GM12875 (cell line): ENCODE measurements around the gene GPR132.

Source experiments
- H3K4me3 ChIP-seq: one replicate; pipeline ENCODE4 v1.5.1; 2011; ENCODE audit warnings: low read depth, low read length, control low read depth
- TF ChIP-seq, protein P1 (sequence below): IDR thresholded peaks from 2 replicates; pipeline ENCODE4 v1.5.1; 2011; ENCODE audit warnings: low read depth, mild to moderate bottlenecking, control low read depth, inconsistent platforms, low read length, moderate library complexity, borderline replicate concordance; ENCODE audit not compliant: insufficient read depth

Gene GPR132

DNA sequence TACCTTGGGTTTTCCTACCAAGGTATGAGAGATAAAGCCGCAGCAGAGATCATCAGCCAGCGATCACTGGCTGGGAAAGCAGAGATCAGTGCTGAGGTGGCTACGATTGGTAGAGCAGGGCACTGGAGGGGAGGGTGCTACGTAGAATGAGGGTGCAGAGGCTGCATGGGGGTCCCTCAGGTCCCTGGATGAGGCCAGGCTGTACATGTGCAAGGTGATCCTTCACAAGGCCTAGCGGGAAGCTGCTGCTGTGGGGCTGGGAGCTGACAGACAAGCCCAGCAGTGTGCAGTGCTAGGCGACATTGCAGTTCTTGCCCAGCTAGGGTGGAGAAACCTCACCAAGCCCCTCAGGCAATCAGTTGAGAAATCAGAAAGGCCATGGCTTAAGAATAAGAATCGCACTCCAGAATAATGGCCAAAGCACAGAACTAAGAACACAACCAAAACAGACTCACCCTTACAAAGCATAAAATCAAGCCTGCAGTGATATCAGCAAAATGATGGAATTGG, 37.2 kb upstream of the GPR132 start:
- TF ChIP-seq, protein P1, sequence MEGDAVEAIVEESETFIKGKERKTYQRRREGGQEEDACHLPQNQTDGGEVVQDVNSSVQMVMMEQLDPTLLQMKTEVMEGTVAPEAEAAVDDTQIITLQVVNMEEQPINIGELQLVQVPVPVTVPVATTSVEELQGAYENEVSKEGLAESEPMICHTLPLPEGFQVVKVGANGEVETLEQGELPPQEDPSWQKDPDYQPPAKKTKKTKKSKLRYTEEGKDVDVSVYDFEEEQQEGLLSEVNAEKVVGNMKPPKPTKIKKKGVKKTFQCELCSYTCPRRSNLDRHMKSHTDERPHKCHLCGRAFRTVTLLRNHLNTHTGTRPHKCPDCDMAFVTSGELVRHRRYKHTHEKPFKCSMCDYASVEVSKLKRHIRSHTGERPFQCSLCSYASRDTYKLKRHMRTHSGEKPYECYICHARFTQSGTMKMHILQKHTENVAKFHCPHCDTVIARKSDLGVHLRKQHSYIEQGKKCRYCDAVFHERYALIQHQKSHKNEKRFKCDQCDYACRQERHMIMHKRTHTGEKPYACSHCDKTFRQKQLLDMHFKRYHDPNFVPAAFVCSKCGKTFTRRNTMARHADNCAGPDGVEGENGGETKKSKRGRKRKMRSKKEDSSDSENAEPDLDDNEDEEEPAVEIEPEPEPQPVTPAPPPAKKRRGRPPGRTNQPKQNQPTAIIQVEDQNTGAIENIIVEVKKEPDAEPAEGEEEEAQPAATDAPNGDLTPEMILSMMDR = no peak
- H3K4me3 ChIP-seq = no peak overlapping the region

DNA sequence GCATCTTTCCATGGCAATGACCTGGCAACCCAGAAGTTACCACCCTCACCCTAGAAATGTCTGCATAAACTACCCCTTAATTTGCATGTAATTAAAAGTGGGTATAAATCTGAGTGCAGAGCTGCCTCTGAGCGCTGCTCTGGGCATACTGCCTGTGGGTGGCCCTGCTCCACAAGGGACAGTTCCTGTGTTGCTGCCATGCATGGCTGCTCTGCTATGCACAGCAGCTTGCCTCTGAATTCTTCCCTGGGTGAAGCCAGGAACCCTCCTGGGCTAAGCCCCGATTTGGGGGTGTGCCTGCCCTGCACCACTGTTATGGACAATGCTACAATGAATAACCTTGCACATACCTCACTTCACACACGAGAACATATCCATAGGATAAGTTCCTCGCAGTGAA, 35.7 kb upstream of the GPR132 start:
- TF ChIP-seq, protein P1 = no peak
- H3K4me3 ChIP-seq = no peak overlapping the region

DNA sequence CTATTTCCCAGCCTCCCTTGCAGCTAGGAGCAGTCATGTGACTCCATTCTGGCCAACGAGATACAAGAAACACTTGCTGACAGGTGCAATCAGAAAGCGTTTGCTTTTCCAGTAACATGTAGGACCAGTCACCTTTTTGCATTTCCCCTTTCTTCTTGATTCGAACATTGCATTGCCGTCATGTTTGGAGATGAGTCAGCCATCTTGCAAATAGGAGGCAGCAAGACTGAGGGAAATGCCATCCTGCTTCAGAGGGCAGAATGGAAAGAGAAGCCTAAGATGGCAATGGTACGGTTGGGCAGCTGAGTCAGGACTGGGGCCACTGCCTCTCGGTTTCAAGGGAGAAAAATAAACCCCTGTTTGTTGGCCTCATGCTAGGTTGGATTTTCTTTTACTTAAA, 34.5 kb upstream of the GPR132 start:
- no peak overlapping the region for H3K4me3 ChIP-seq
- TF ChIP-seq, protein P1 = no peak

DNA sequence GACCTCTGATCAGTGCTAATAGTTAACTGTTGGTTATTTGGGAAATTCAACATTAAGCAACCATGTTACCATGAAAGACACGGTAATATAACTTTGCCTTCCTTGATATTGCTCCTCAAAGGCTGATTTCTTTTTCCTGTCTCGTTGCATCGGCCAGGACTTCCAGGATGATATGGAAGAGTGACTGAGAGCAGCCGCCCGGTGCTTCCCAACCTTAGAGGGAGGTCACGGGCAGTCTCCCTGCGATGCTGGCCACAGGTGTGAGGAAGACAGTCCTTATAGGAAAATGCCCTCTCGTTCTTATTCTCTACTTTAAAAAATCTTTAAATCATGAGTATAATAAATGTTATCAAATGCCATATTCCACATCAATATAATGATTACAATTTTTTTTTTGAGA, 33.1 kb upstream of the GPR132 start:
- TF ChIP-seq, protein P1 = no peak
- no peak overlapping the region for H3K4me3 ChIP-seq

DNA sequence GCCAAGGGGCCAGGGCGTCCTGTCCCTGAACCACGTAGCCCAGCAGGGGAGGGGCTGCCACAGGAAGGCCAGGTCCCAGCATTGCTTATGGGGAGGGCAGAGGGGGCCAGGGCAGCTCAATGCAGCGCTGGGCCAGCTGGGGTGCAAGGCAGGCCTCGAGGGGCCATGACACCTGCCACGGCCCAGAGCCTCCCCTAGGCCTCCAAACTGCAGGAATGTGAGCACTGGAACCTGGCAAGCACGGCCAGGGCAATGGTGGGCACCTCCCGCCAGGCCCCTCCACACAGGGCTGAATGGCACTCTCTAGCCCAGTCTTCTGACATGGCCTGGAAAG, 32.5 kb upstream of the GPR132 start:
- TF ChIP-seq, protein P1 = no peak
- H3K4me3 ChIP-seq = no peak overlapping the region

DNA sequence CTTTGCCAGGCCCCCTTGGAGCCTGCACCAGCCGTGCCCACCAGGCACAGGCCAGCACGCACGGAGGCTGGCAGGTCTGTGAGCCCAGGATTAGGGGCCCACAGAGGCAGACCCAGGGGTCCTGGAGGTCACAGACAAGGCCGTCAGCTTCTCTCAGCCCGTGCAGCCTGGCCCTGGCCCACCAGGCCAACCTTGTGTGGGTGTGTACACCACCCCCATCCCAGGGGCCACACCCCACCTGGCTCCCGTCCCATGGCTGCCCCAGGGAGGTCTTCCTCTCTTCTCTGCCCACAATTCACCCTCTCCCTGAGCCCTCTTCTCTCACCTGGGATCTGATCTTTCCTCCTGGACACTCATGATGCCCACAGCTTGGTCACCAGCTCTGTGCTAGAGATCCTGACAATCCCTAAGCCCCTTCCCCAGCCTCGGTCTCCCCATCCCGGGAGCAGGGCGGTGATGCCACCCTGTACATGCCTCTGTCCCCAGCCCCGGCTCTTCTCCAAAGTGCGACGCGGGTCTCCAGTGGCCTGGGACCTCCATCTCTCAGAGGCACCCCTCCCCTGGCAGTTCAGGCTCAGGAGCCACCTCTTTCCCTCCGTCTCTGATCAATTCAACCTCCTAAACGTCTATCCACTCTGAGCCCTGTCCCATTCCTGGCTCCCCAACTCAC, 31.1 kb upstream of the GPR132 start:
- H3K4me3 ChIP-seq = no peak overlapping the region
- TF ChIP-seq, protein P1 = no peak

DNA sequence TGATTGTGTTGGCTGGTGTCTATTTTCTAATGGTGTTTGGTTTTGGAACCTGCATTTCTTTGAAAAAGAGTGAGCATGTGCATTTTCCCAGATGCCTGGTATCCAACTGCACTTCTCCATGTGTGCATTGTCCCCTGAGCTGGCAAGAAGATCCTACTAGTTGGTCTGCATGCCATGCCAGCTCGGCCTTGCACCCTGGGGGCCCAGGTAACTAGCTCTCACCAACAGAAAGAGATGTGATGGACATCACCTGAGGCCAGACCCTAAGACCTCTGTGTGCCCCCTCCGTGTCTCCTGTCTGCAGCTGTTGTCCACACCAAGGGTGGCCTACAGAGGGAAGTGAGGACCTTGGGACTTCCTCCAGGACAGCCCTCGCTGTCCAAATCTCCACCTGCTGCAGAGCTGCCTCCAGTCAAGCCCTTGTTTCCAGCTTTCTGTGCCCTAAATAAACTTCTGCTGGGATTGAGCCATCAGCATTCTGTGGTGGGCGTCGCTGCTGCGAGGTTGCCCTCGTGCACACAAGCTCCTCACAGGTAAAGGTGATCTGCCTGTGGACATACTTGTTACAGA, 30.1 kb upstream of the GPR132 start:
- TF ChIP-seq, protein P1 = no peak
- H3K4me3 ChIP-seq = no peak overlapping the region
